ENCODE results near the gene SSH3.

SSH3 gene

DNA sequence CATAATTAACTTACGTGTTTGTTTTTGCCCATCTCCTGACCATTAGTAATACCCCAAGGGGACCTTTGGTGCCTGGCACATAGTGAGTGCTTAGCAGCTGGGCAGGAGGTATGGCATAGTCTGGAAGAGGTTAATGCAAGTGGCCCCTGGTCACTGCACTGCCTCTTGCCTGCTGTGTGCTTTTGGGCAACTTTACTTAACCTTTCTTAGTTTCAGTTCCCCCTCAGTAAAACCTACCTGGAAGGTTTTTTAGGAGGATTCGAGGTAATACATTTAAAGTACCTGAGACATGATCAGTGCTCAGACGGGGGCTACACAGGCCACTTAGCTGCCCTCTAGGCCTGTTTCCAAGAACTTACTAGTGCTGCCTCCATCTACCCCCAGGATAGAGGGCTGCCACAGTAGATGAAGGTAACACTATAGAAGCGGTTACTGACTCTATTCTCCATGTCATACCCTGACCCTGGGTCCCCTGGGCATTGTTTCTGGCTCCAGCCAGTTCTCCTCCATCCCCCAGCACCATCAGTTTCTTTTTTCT lies 46.7 kb downstream of the SSH3 start:
- Histone ChIP-seq H2AFZ (no peak overlapping the region), H3K36me3 (ENCODE audit: control insufficient read depth, insufficient read depth, low read length) (no peaks in the 10 kb centered on the region), H3K4me2 (ENCODE audit: low read length) (no peak overlapping the region), H3K9ac (no peak overlapping the region), H3K27me3 (ENCODE audit: control insufficient read depth, insufficient read depth, low read length) (no peaks in the 10 kb centered on the region), H3K4me3 (ENCODE audit: low read depth, low read length) (no peak overlapping the region), H3K27ac (no peak overlapping the region), H3K79me2 (peaks cover 2% of the 10 kb centered on the region), H3K4me1 (peaks cover 8% of the 10 kb centered on the region), H3K9me3 (ENCODE audit: control insufficient read depth, low read length) (no peaks in the 10 kb centered on the region)
- TF ChIP-seq, protein P1, sequence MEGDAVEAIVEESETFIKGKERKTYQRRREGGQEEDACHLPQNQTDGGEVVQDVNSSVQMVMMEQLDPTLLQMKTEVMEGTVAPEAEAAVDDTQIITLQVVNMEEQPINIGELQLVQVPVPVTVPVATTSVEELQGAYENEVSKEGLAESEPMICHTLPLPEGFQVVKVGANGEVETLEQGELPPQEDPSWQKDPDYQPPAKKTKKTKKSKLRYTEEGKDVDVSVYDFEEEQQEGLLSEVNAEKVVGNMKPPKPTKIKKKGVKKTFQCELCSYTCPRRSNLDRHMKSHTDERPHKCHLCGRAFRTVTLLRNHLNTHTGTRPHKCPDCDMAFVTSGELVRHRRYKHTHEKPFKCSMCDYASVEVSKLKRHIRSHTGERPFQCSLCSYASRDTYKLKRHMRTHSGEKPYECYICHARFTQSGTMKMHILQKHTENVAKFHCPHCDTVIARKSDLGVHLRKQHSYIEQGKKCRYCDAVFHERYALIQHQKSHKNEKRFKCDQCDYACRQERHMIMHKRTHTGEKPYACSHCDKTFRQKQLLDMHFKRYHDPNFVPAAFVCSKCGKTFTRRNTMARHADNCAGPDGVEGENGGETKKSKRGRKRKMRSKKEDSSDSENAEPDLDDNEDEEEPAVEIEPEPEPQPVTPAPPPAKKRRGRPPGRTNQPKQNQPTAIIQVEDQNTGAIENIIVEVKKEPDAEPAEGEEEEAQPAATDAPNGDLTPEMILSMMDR (IDR thresholded peaks at IDR 0.05): no peak

- peaks cover 8% of the 10 kb centered on the region for H3K4me1 ChIP-seq
- no peak overlapping the region for H3K27ac ChIP-seq
- H3K4me3 ChIP-seq (ENCODE audit: low read depth, low read length): no peak overlapping the region
- H3K9me3 ChIP-seq (ENCODE audit: control insufficient read depth, low read length): no peaks in the 10 kb centered on the region
- no peaks in the 10 kb centered on the region for H3K27me3 ChIP-seq (ENCODE audit: control insufficient read depth, insufficient read depth, low read length)
- H2AFZ ChIP-seq: no peak overlapping the region
- H3K9ac ChIP-seq: no peak overlapping the region
- no peaks in the 10 kb centered on the region for H3K36me3 ChIP-seq (ENCODE audit: control insufficient read depth, insufficient read depth, low read length)
- H3K4me2 ChIP-seq (ENCODE audit: low read length): peak overlapping the region; percentile 9
- peaks cover 2% of the 10 kb centered on the region for H3K79me2 ChIP-seq
- TF ChIP-seq, protein P1 (IDR thresholded peaks at IDR 0.05): peak; percentile 79
Observed at GRCh38 chr11:67351275-67352005, 48.1 kb downstream of the SSH3 start.

DNA sequence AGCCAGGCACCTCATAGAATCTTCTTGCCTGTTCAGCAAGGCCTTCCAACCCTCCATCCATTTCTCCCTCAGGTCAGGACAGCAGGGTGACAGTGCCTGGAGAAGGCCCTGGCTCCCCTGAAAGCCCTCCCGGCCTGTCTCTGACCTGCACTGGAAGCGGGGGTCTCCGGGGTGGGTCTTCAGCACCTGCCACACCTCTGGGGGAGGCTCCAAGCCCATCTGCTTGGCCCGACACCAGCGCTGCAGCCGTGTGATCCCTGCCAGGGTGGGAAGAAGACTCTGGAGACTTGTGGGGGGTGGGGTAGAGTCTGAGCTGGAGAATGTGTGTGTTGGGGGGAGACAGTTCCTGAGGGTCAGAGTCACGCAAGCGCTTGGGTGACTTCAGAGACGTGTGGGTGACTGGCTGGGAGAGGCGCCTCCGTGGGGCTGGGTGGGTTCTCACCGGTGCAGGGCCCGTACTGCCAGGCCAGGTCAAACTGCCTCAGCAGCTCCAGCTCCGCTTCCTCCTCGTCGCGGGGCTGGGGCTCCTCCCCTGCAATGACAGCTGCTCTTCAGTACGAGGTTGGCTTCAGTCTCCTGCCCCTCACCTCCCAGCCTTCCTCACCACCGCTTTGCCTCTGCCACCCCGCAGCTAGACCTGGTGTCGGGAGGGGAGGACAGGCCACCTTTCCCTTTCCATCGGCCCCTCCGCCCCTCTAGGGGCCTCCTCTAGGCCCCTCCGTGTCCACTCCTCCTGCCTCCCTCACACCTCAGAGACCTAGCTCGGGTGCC lies 49.4 kb downstream of the SSH3 start:
- Histone ChIP-seq H3K9me3 (ENCODE audit: control insufficient read depth, low read length) (no peaks in the 10 kb centered on the region), H3K4me3 (ENCODE audit: low read depth, low read length) (peak overlapping the region; percentile 79), H3K9ac (peak overlapping the region; percentile 43), H3K36me3 (ENCODE audit: control insufficient read depth, insufficient read depth, low read length) (no peaks in the 10 kb centered on the region), H3K4me2 (ENCODE audit: low read length) (peak overlapping the region; percentile 91), H3K27me3 (ENCODE audit: control insufficient read depth, insufficient read depth, low read length) (no peaks in the 10 kb centered on the region), H3K27ac (peak overlapping the region; percentile 94), H3K4me1 (peaks cover 8% of the 10 kb centered on the region), H2AFZ (peak overlapping the region; percentile 86), H3K79me2 (peaks cover 5% of the 10 kb centered on the region)
- TF ChIP-seq, protein P1 (IDR thresholded peaks at IDR 0.05): no peak

DNA sequence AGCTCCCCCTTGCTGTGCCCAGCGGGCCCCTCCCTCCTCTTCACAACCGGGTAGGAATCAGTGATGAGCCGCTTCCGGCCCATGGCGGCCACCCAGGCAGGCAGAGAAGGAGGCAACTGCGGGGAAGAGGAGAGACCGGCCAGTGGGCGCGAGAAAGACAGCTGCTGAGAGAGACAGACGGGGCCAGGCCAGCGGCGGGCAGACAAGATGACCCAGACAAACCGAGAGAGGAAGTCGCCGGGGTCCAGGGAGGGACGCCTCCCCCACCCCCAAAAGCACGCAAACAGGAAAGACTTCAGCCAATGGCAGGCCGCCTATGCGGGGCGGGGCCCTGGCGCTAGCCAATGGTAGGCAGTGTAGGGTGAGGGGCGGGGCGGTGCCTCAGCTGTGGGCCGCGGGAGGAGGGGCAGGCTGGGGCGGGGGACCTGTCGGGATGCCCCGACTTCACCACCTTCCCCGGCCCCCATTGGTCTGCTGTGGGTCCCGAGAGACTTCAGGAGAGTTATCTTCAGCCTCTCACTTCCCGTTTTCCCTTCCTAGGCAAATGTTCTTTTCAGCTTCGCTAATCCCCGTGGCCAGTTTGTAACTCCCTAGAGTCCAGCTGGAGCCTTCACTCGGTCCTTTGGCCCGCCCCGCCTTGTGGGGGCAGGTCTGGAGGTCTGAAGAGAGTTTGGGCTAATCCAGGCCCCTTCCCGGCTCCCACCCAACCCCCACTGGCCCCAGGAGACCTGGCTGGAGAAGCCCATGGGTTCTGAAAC lies 50.2 kb downstream of the SSH3 start, which contains the start of gene POLD4:
POLD4 (minus strand) TSS at position 230 of the 758 bp plus-strand sequence; CDS start at position 83, 147 bp downstream.
- TF ChIP-seq, protein P1 (IDR thresholded peaks at IDR 0.05): no peak

More for the DNA sequence above, 50.2 kb downstream of the SSH3 start, which contains the start of gene POLD4:
- Histone ChIP-seq H3K27ac (peak within 1 kb of the TSS; percentile 94), H3K9me3 (ENCODE audit: control insufficient read depth, low read length) (no peaks in the 10 kb centered on the region), H3K79me2 (peaks cover 5% of the 10 kb centered on the region), H3K27me3 (ENCODE audit: control insufficient read depth, insufficient read depth, low read length) (no peaks in the 10 kb centered on the region), H3K4me3 (ENCODE audit: low read depth, low read length) (peak within 1 kb of the TSS; percentile 79), H2AFZ (peak within 1 kb of the TSS; percentile 86), H3K36me3 (ENCODE audit: control insufficient read depth, insufficient read depth, low read length) (no peaks in the 10 kb centered on the region), H3K9ac (peak within 1 kb of the TSS; percentile 43), H3K4me2 (ENCODE audit: low read length) (peak within 1 kb of the TSS; percentile 91), H3K4me1 (peaks cover 8% of the 10 kb centered on the region)
